ENCODE measurements around the gene LUC7L3.

- TF ChIP-seq CTCF (IDR thresholded peaks at IDR 0.05; ENCODE audit: insufficient read depth, low read length, poor library complexity, severe bottlenecking) (no peak), EZH2phosphoT487 (conservative IDR thresholded peaks at IDR 0.05; ENCODE audit: low read length) (no peak)
These were observed 46.4 kb upstream of the LUC7L3 start for GRCh38 chr17:50672831-50673551.

Data from SU-DHL-6 (cell line).